ENCODE results near the gene HSBP1L1. TPM values are rescaled to one million over a fixed set of nuclear protein-coding genes. Genes with fewer than 3 reads are reported as not detected.

The HSBP1L1 gene
- total RNA-seq, 1 donor from 2014 or later = not detected

GRCh38 chr18:79983793-79984192 is 19.4 kb downstream of the HSBP1L1 start:
- H3K27me3 Mint-ChIP-seq (ENCODE audit: unreplicated experiment) = peaks cover under 1% of the 10 kb centered on the region
- H3K4me3 Mint-ChIP-seq (ENCODE audit: unreplicated experiment) = no peak overlapping the region
- DNase-seq = no peak
- no peak for TF ChIP-seq CTCF (IDR thresholded peaks at IDR 0.05; ENCODE audit: partially characterized antibody, unreplicated experiment)
- peaks cover 4% of the 10 kb centered on the region for H3K9me3 Mint-ChIP-seq (ENCODE audit: unreplicated experiment)
- peaks cover 5% of the 10 kb centered on the region for H3K36me3 Mint-ChIP-seq (ENCODE audit: unreplicated experiment)
- peaks cover 18% of the 10 kb centered on the region for H3K4me1 Mint-ChIP-seq (ENCODE audit: low read depth, unreplicated experiment)
- no peak overlapping the region for H3K27ac Mint-ChIP-seq (ENCODE audit: unreplicated experiment)

GRCh38 chr18:79985172-79985571 is 20.7 kb downstream of the HSBP1L1 start:
- TF ChIP-seq CTCF (IDR thresholded peaks at IDR 0.05; ENCODE audit: partially characterized antibody, unreplicated experiment) = no peak
- DNase-seq = no peak
- H3K27me3 Mint-ChIP-seq (ENCODE audit: unreplicated experiment) = peaks cover 1% of the 10 kb centered on the region
- no peak overlapping the region for H3K27ac Mint-ChIP-seq (ENCODE audit: unreplicated experiment)
- H3K9me3 Mint-ChIP-seq (ENCODE audit: unreplicated experiment) = peaks cover 7% of the 10 kb centered on the region
- peaks cover 18% of the 10 kb centered on the region for H3K4me1 Mint-ChIP-seq (ENCODE audit: low read depth, unreplicated experiment)
- no peak overlapping the region for H3K4me3 Mint-ChIP-seq (ENCODE audit: unreplicated experiment)
- peaks cover 5% of the 10 kb centered on the region for H3K36me3 Mint-ChIP-seq (ENCODE audit: unreplicated experiment)

GRCh38 chr18:79986726-79987125 is 22.3 kb downstream of the HSBP1L1 start:
- Mint-ChIP-seq H3K27ac (ENCODE audit: unreplicated experiment) (peak overlapping the region; percentile 53), H3K36me3 (ENCODE audit: unreplicated experiment) (peaks cover 5% of the 10 kb centered on the region), H3K9me3 (ENCODE audit: unreplicated experiment) (peaks cover 7% of the 10 kb centered on the region), H3K27me3 (ENCODE audit: unreplicated experiment) (peaks cover 3% of the 10 kb centered on the region), H3K4me3 (ENCODE audit: unreplicated experiment) (peak overlapping the region; percentile 95), H3K4me1 (ENCODE audit: low read depth, unreplicated experiment) (peaks cover 16% of the 10 kb centered on the region)
- no peak for DNase-seq
- TF ChIP-seq CTCF (IDR thresholded peaks at IDR 0.05; ENCODE audit: partially characterized antibody, unreplicated experiment) = no peak

- DNase-seq = no peak
- H3K27me3 Mint-ChIP-seq (ENCODE audit: unreplicated experiment) = peaks cover 3% of the 10 kb centered on the region
- peaks cover 7% of the 10 kb centered on the region for H3K9me3 Mint-ChIP-seq (ENCODE audit: unreplicated experiment)
- H3K36me3 Mint-ChIP-seq (ENCODE audit: unreplicated experiment) = peaks cover 5% of the 10 kb centered on the region
- H3K4me3 Mint-ChIP-seq (ENCODE audit: unreplicated experiment) = peak overlapping the region; percentile 95
- peak overlapping the region; percentile 91 for H3K27ac Mint-ChIP-seq (ENCODE audit: unreplicated experiment)
- H3K4me1 Mint-ChIP-seq (ENCODE audit: low read depth, unreplicated experiment) = peaks cover 16% of the 10 kb centered on the region
- TF ChIP-seq CTCF (IDR thresholded peaks at IDR 0.05; ENCODE audit: partially characterized antibody, unreplicated experiment) = no peak
Measured at GRCh38 chr18:79987566-79987965, 23.1 kb downstream of the HSBP1L1 start.

- Mint-ChIP-seq H3K27ac (ENCODE audit: unreplicated experiment) (peak overlapping the region; percentile 91), H3K27me3 (ENCODE audit: unreplicated experiment) (peaks cover 5% of the 10 kb centered on the region), H3K36me3 (ENCODE audit: unreplicated experiment) (peaks cover 5% of the 10 kb centered on the region), H3K4me3 (ENCODE audit: unreplicated experiment) (peak overlapping the region; percentile 95), H3K4me1 (ENCODE audit: low read depth, unreplicated experiment) (peaks cover 16% of the 10 kb centered on the region), H3K9me3 (ENCODE audit: unreplicated experiment) (peaks cover 7% of the 10 kb centered on the region)
- peak; percentile 82 for DNase-seq
- TF ChIP-seq CTCF (IDR thresholded peaks at IDR 0.05; ENCODE audit: partially characterized antibody, unreplicated experiment) = no peak
Measured at GRCh38 chr18:79988071-79988450, 23.6 kb downstream of the HSBP1L1 start.
